Coronary artery (tissue), 2 donors: ENCODE results near the gene COL5A3.

ENCODE experiments used
- DNase-seq: peaks from one replicate; pipeline ENCODE4 v3.0.0-alpha.2; 2017; ENCODE audit warnings: low spot score
- H3K27ac ChIP-seq, 2 donors: fragments of 200-600 bp; sonication (generic); one replicate each; pipeline ENCODE4 v1.5.1; 2016 to 2019
- H3K4me3 ChIP-seq: fragments of 200-600 bp; sonication (generic); 2 replicates; pipeline ENCODE4 v1.5.1; 2016; ENCODE audit warnings: mild to moderate bottlenecking, moderate library complexity
- CTCF ChIP-seq: fragments of 200-600 bp; sonication (generic); IDR thresholded peaks from one replicate; pipeline ENCODE4 v1.5.1; 2019; ENCODE audit warnings: antibody characterized with exemption

Gene COL5A3

GRCh38 chr19:10021446-10021845 lies 11.1 kb upstream of the COL5A3 start:
- no peak for TF ChIP-seq CTCF
- DNase-seq = no peak
- no peak overlapping the region for H3K4me3 ChIP-seq
- no peak overlapping the region for H3K27ac ChIP-seq

- TF ChIP-seq CTCF = no peak
- no peak overlapping the region for H3K27ac ChIP-seq
- H3K4me3 ChIP-seq = no peak overlapping the region
- DNase-seq = no peak
These were observed 10.5 kb upstream of the COL5A3 start for GRCh38 chr19:10020851-10021250.

- DNase-seq = no peak
- Histone ChIP-seq H3K4me3 (no peak overlapping the region), H3K27ac (no peak overlapping the region)
- no peak for TF ChIP-seq CTCF
These were observed 8.9 kb upstream of the COL5A3 start for GRCh38 chr19:10019246-10019645.

- Histone ChIP-seq H3K4me3 (no peak overlapping the region), H3K27ac (no peak overlapping the region)
- no peak for TF ChIP-seq CTCF
- no peak for DNase-seq
These were observed 8.5 kb upstream of the COL5A3 start for GRCh38 chr19:10018786-10019185.

- TF ChIP-seq CTCF = no peak
- Histone ChIP-seq H3K4me3 (no peak overlapping the region), H3K27ac (no peak overlapping the region)
- no peak for DNase-seq
These were observed 8.0 kb upstream of the COL5A3 start for GRCh38 chr19:10018263-10018662.

- H3K4me3 ChIP-seq = no peak overlapping the region
- TF ChIP-seq CTCF = no peak
- H3K27ac ChIP-seq = no peak overlapping the region
- DNase-seq = no peak
These were observed 3.7 kb upstream of the COL5A3 start for GRCh38 chr19:10013834-10014618.

- TF ChIP-seq CTCF = no peak
- no peak for DNase-seq
- H3K27ac ChIP-seq = no peak within 1 kb of the TSS
- H3K4me3 ChIP-seq = no peak within 1 kb of the TSS
These were observed 3.0 kb upstream of the COL5A3 start, which contains the start of gene RDH8 for GRCh38 chr19:10013316-10013715. Gene RDH8 (plus strand): TSS chr19:10013483. CDS start chr19:10013498, 15 bp downstream.
